ENCODE data around the gene C1QB.
"Not testable (repeated sequence)": the region's sequence is repeated elsewhere in the genome, so short reads cannot be mapped to it uniquely, and the experiment has no call there.

C1QB gene

DNA sequence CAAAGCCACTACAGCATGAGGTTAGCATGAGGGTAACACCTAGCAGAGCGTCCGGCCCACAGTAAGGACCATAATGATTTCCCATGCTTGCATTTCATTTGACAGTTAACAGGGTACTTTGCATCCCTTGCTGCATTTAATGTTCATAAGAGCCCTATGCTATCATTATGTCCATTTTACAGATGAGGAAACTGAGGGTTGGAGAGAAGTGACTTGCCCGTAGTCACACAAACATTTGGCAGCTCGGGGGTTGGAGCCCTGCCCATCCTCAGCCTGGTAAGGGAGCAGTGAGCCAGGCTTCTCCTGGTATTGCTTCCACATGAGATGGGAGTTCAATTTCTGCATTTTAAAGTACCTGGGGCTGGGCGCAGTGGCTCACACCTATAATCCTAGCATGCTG is 41.1 kb downstream of the C1QB start:
- FAIRE-seq (no peak), DNase-seq (ENCODE audit: low spot score) (no peak)

DNA sequence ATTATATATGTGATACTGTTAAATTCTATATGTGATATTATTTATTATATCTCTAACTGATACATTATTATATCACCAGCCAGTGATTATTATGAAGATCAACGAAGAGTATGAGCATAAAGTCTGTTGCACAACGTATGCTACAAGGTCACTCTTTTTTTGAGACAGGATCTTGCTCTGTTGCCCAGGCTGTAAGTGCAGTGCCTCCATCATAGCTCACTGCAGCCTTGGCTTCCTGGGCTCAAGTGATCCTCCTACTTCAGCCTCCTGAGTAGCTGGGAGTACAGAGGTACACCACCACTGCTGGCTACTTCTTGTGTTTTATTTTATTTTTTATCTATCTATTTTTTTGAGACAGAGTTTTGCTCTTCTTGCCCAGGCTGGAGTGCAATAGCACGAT is 43.6 kb downstream of the C1QB start:
- no peak for FAIRE-seq
- no peak for DNase-seq (ENCODE audit: low spot score)

GRCh38 chr1:22697980-22698379 is 44.9 kb downstream of the C1QB start:
- DNase-seq (ENCODE audit: low spot score) (no peak), FAIRE-seq (no peak)

DNA sequence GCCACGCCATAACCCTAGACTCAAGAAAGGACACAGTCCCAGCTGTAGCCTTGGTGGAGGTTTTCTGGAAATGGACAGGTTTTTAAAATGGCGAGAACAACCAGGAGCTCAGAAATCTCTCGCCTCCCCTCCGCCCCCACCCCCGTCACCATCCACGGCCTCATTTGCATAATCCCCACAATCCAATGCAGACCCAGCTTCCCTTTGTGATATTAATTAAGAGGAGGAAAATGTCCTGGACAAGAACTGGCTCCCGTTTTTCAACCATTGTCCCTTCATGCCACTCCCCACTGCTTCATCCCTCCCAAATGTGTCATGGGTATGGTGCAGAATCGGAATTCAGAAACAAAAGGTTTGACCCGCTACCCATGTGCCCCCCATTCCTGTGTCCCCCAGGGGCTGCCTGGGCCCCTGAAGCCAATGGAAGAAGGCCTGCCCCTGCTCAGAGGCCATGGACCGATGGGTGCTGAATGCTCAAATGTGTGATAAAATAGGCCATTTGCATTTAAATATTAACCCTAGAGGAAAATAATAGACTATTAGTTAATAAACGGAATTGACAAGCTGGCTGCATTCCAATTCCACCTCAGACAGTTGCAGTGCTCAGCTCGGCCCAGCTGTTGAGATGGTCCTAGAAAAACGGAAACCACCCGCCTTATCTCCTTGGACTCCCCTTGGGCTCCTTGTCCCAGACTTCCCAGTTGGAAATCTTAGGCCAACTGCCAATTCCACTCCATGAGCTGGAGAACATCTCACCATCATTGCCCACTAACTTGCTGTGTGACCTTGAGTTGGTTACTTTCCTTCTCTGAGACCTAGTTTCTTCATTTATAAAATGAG is 46.9 kb downstream of the C1QB start:
- DNase-seq (ENCODE audit: low spot score) (no peak), FAIRE-seq (no peak)

DNA sequence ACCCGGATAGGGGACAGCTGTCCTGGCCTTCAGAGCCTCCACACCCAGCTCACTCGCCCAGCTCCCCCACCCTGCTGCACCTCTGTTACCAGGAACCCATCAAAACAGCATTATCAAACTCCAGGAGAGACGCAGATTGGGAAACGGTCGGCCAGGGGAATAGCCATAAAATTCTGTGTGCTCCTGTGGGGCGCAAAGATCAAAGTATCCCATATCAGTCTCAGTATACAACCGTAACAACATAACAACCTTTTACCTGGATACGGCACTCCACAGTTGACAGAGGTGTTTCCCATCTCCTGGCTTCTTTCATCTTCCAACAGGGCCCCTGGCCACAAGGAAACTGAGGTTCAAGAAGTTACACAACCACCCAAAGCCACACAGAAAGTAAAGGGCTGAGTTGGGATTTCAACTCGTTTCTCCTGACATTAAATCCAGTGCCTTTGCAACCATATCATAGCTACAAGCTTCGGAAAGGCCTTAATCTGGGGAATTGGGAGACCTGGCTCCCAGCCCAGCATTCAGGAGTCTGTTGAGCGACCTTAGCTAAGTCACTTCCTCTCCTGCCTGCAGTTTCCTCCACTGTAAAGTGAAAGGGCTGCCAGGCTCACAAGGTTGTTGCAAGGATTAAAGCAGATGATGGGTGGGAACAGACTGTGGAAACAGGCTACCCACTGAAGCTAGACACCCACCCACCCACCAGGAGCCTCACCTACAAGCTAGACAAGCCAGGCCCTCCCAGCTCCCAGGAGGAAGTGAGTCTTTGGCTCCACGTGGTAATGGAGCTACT is 49.5 kb downstream of the C1QB start:
- FAIRE-seq (no peak), DNase-seq (ENCODE audit: low spot score) (no peak)

GRCh38 chr1:22704440-22705067 is 51.5 kb downstream of the C1QB start:
- FAIRE-seq (peak; percentile 63), DNase-seq (ENCODE audit: low spot score) (peak; percentile 68)

- no peak for DNase-seq (ENCODE audit: low spot score)
- no peak for FAIRE-seq
These were observed 52.5 kb downstream of the C1QB start for GRCh38 chr1:22705586-22705985.

- FAIRE-seq; DNase-seq (ENCODE audit: low spot score): not testable (repeated sequence)
These were observed 53.1 kb downstream of the C1QB start for GRCh38 chr1:22706100-22706499.

DNA sequence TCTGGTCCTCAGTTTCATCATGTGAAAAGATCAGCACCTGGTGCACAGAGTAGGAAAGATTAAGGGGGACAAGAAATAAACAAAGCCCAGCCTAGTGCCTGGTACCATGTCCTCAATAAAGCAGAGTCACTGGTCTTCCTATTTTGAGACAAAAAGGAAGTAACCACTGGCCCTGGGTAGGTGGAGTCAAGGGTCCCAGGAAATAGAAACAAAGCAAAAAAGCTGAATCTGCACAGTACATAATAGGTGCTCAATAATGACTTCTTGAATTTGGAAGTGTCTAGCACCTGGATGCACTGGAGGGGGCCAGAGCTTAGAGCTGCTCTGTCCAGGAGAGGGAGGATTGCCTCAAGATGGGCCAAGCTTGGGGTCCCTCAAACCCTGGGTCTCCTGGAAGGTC is 55.7 kb downstream of the C1QB start:
- FAIRE-seq (no peak), DNase-seq (ENCODE audit: low spot score) (no peak)

DNA sequence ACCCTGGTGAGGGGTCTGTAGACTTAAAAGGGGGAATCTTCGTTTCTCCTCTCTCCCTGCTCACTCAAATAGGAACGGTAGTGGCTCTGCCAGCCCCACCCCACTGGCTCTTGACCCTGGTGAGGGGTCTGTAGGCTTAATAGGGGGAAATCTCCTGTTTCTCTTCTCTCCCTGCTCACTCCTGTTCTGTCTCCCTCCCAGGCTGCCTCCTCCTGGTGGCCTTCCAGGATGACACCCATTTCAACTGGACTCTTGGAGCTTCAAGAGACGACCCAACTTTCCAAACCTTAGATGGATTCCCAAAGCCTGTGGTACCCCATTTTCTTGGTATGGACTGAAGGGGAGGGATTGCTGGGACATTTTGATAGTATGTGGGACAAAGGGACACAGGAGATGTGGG is 56.2 kb downstream of the C1QB start:
- DNase-seq (ENCODE audit: low spot score) (no peak), FAIRE-seq (no peak)

DNA sequence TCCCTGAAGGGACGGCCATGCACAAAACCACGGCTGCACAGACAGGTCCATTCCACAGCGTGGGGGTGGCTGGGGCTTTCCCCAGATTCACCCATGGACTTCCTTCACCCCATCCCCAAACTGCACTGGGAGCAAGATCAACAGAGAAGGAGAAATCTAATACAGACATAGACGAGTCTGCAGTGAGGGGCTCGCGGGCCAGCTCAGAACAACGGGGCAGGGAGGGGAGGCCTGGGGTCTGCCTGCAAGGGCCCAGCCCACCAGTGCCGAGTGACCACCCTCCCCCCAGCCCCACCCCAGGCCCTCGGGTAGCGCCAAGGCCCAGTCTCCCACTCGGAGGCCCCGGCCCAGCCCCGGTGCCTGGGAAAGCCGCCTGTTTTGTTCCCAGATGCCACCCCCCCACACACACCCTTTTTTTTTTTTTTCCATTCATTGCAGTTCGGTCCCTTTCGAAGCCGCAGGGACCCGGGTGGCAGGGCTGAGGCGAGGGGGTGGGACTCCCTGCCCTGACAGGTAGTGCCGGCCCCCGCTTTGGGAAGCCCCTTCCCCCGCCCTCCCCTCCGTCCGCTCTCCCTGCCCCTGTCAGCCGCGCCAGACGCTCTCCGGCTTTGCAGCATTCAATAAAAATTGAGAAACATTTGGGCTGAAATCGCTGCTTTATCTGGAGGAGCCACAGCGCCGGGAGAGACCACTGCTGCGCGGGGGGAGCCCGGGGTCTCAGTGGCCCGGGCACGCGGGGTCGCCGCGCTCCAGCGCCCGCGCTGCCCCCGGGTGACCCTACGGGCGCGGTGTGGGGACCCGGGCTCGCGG is 57.1 kb downstream of the C1QB start:
- no peak for FAIRE-seq
- DNase-seq (ENCODE audit: low spot score) = no peak

GRCh38 chr1:22710701-22711049 is 57.6 kb downstream of the C1QB start, which contains the start of gene EPHB2:
Gene EPHB2, plus strand, starts transcription at chr1:22710839. Its CDS starts 144 bp downstream, at chr1:22710983.
- FAIRE-seq (no peak), DNase-seq (ENCODE audit: low spot score) (peak; percentile 9)

GRCh38 chr1:22711071-22711470 is 58.0 kb downstream of the C1QB start:
- no peak for FAIRE-seq
- DNase-seq (ENCODE audit: low spot score) = no peak
